ENCODE measurements around the gene SLITRK3.

DNA sequence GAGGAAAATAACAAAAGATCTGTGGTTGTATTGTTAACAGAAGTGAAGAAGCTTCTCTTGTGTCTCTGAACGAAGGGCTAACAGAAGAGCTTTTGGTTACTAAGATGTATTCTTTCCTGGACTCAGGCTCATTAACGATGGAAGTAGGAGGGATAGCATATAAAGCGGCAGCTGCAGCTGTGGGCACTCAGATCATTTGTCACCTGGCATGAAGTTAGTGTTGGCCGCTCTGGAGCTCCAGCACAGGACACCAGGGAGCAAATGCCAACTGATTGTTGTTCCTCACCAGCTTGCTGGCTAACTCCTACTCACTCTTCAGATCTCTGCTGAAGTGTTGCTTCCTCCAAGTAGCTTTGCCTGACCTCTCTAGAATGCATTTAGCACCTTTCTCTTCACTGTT, 15.5 kb upstream of the SLITRK3 start:
- TF ChIP-seq EZH2 (IDR thresholded peaks at IDR 0.05; ENCODE audit: borderline replicate concordance, low read length), result no peak
- TF ChIP-seq, protein P1, sequence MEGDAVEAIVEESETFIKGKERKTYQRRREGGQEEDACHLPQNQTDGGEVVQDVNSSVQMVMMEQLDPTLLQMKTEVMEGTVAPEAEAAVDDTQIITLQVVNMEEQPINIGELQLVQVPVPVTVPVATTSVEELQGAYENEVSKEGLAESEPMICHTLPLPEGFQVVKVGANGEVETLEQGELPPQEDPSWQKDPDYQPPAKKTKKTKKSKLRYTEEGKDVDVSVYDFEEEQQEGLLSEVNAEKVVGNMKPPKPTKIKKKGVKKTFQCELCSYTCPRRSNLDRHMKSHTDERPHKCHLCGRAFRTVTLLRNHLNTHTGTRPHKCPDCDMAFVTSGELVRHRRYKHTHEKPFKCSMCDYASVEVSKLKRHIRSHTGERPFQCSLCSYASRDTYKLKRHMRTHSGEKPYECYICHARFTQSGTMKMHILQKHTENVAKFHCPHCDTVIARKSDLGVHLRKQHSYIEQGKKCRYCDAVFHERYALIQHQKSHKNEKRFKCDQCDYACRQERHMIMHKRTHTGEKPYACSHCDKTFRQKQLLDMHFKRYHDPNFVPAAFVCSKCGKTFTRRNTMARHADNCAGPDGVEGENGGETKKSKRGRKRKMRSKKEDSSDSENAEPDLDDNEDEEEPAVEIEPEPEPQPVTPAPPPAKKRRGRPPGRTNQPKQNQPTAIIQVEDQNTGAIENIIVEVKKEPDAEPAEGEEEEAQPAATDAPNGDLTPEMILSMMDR (IDR thresholded peaks at IDR 0.05; ENCODE audit: low read length), result no peak

Measured in OCI-LY1 (cell line).